Stimulated activated CD4-positive, alpha-beta T cell treated with anti-CD3 and anti-CD28 coated beads, Interleukin-1b, Interleukin-23, amount 100 ng/mL, for 1 hour (primary cell): ENCODE measurements around the gene OR52L1.
"Not testable (repeated sequence)": the region's sequence is repeated elsewhere in the genome, so short reads cannot be mapped to it uniquely, and the experiment has no call there.

ENCODE experiments used
- DNase-seq, 2 donors: peaks; one replicate each; pipeline ENCODE4 v3.0.0-alpha.2; 2020; ENCODE audit warnings: low read depth in 2 of 2

The OR52L1 gene

GRCh38 chr11:5986885-5987284 lies at the start of gene OR52L1:
TSS of gene OR52L1 (minus strand) at chr11:5986985. CDS start at chr11:5986930, 55 bp downstream.
- no peak for DNase-seq

GRCh38 chr11:6030708-6031405 lies 44.1 kb upstream of the OR52L1 start, which contains the start of gene OR56A1:
TSS of gene OR56A1 (minus strand) at chr11:6030758. CDS start at chr11:6027692, 3,066 bp downstream.
- no peak for DNase-seq

GRCh38 chr11:6027501-6027900 lies 40.7 kb upstream of the OR52L1 start:
- DNase-seq, result no peak

GRCh38 chr11:6025056-6025455 lies 38.3 kb upstream of the OR52L1 start:
- no peak for DNase-seq

- DNase-seq, result no peak
Observed at GRCh38 chr11:6022956-6023355, 36.2 kb upstream of the OR52L1 start.

GRCh38 chr11:6013042-6013441 lies 26.3 kb upstream of the OR52L1 start:
- no peak for DNase-seq

GRCh38 chr11:6012035-6012668 lies 25.4 kb upstream of the OR52L1 start:
- DNase-seq, result no peak

GRCh38 chr11:6006846-6007245 lies 20.1 kb upstream of the OR52L1 start, which contains the start of gene OR56A4:
TSS of gene OR56A4 (minus strand) at chr11:6006946. CDS start at chr11:6002992, 3,954 bp downstream.
- DNase-seq, result no peak

GRCh38 chr11:6006395-6006794 lies 19.6 kb upstream of the OR52L1 start:
- no peak for DNase-seq

- DNase-seq, result no peak
Observed at GRCh38 chr11:6002202-6002699, 15.5 kb upstream of the OR52L1 start.

GRCh38 chr11:5994791-5995190 lies 8.0 kb upstream of the OR52L1 start:
- no peak for DNase-seq

- no peak for DNase-seq
Observed at GRCh38 chr11:5992604-5993251, 5.9 kb upstream of the OR52L1 start.

- no peak for DNase-seq
Observed at GRCh38 chr11:5992150-5992549, 5.4 kb upstream of the OR52L1 start.

GRCh38 chr11:5989203-5989602 lies 2.4 kb upstream of the OR52L1 start:
- DNase-seq, result no peak

- no peak for DNase-seq
Observed at GRCh38 chr11:5983443-5983842, 3.3 kb downstream of the OR52L1 start.

- DNase-seq, result no peak
Observed at GRCh38 chr11:5973530-5973929, 13.3 kb downstream of the OR52L1 start.

GRCh38 chr11:5968394-5968793 lies 18.4 kb downstream of the OR52L1 start, which contains the start of gene OR56A5:
TSS of gene OR56A5 (minus strand) at chr11:5968494. CDS start at chr11:5968494, 0 bp downstream.
- DNase-seq, result no peak

GRCh38 chr11:5967708-5968107 lies 19.1 kb downstream of the OR52L1 start:
- no peak for DNase-seq

GRCh38 chr11:5966958-5967357 lies 19.8 kb downstream of the OR52L1 start:
- no peak for DNase-seq

- not testable (repeated sequence) for DNase-seq
Observed at GRCh38 chr11:5960704-5961320, 26.0 kb downstream of the OR52L1 start.

- no peak for DNase-seq
Observed at GRCh38 chr11:5955586-5955985, 31.2 kb downstream of the OR52L1 start.

- no peak for DNase-seq
Observed at GRCh38 chr11:5941951-5942350, 44.8 kb downstream of the OR52L1 start, which contains the start of gene OR56A3. TSS of gene OR56A3 (plus strand) at chr11:5942251. CDS start at chr11:5947347, 5,096 bp downstream.
